Panc1 (cell line): ENCODE measurements around the gene GRID2. TPM values are rescaled to one million over a fixed set of nuclear protein-coding genes. Genes with fewer than 3 reads are reported as not detected.

Experiments used
- ATAC-seq: fragments of 200-7000 bp; cut with Tn5 transposase; 2 replicates; pipeline ENCODE4 v1.9.1; 2020; ENCODE audit warnings: mild to moderate bottlenecking, moderate library complexity
- BruUV-seq: library from RNA; stranded (reverse); fragments of 400-500 nt; replicated peaks from 2 replicates; lab custom pipeline; 2021; lab: Mats Ljungman, UMichigan
- CTCF ChIA-PET: fragments of 300-600 bp; sonication (Branson Sonifier 250); formaldehyde crosslinking; loops from one replicate; lab custom pipeline; 2022; ENCODE audit warnings: antibody characterized with exemption; lab: Charles Lee
- POLR2A ChIA-PET: fragments of 300-600 bp; sonication (Branson Sonifier 250); formaldehyde crosslinking; loops from one replicate; lab custom pipeline; 2022; ENCODE audit warnings: antibody characterized with exemption; lab: Charles Lee
- DNase-seq: peaks from one replicate; pipeline ENCODE4 v3.0.0-alpha.2; 2010; ENCODE audit warnings: low read depth, low spot score
- H3K27ac ChIP-seq: 2 replicates; pipeline ENCODE4 v1.5.1; 2011; ENCODE audit warnings: mild to moderate bottlenecking, low read length, inconsistent platforms
- H3K27me3 ChIP-seq: fragments of 200-500 bp; sonication (Bioruptor generic); 2 replicates; pipeline ENCODE4 v1.6.0; 2014; ENCODE audit warnings: low read length, inconsistent platforms; ENCODE audit not compliant: control insufficient read depth, insufficient read depth
- H3K36me3 ChIP-seq: fragments of 200-500 bp; sonication (Bioruptor generic); 2 replicates; pipeline ENCODE4 v1.5.1; 2014; ENCODE audit warnings: inconsistent platforms, mild to moderate bottlenecking, low read length, moderate library complexity; ENCODE audit not compliant: control insufficient read depth, insufficient read depth
- H3K4me1 ChIP-seq: 2 replicates; pipeline ENCODE4 v1.5.1; 2011; ENCODE audit warnings: inconsistent platforms, mild to moderate bottlenecking, low read length, moderate library complexity; ENCODE audit not compliant: control insufficient read depth, insufficient read depth
- H3K4me3 ChIP-seq, 2 experiments: 2 replicates each; pipeline ENCODE4 v1.5.1; 2011 to 2012; ENCODE audit warnings: low read depth in 2 of 2, low read length in 2 of 2, mild to moderate bottlenecking in 2 of 2, inconsistent platforms in 1 of 2, moderate library complexity in 1 of 2
- H3K9me3 ChIP-seq: fragments of 200-500 bp; sonication (Bioruptor generic); 2 replicates; pipeline ENCODE4 v1.5.1; 2014; ENCODE audit warnings: low read depth, mild to moderate bottlenecking, inconsistent platforms, low read length, moderate library complexity; ENCODE audit not compliant: control insufficient read depth, insufficient read depth
- CTCF ChIP-seq: fragments of 450-650 bp; IDR thresholded peaks from 2 replicates; pipeline ENCODE4 v1.5.1; 2017; ENCODE audit warnings: mild to moderate bottlenecking
- POLR2AphosphoS5 ChIP-seq: IDR thresholded peaks from 2 replicates; pipeline ENCODE4 v1.6.1; 2012; ENCODE audit warnings: mild to moderate bottlenecking, low read depth, low read length, moderate library complexity
- SIN3A ChIP-seq: IDR thresholded peaks from 2 replicates; pipeline ENCODE4 v1.6.1; 2012; ENCODE audit warnings: low read depth, mild to moderate bottlenecking, low read length, moderate library complexity, borderline replicate concordance; ENCODE audit not compliant: insufficient read depth
- TCF7L2 ChIP-seq: IDR thresholded peaks from 2 replicates; pipeline ENCODE4 v1.6.1; 2011; ENCODE audit warnings: mild to moderate bottlenecking, low read depth, low read length, inconsistent platforms
- in situ Hi-C: cut with HindIII; loops from 2 replicates; pipeline ENCODE4 v1.10.0; 2016; ENCODE audit warnings: low sequenced_read_pairs, low pct_unique_long_range_greater_than_20kb
- intact Hi-C: fragments of 100-400 bp; cut with micrococcal nuclease; formaldehyde crosslinking; loops from one replicate; pipeline ENCODE4 v1.10.0; 2022; ENCODE audit not compliant: unreplicated experiment
- total RNA-seq: library from RNA; stranded (reverse); gene quantifications from one replicate; pipeline ENCODE4 v1.2.1, GENCODE V29; 2021; ENCODE audit not compliant: unreplicated experiment
- TF ChIP-seq, protein P1 (sequence below), 2 experiments: IDR thresholded peaks; 2 replicates each; pipeline ENCODE4 v1.6.1; 2011 to 2012; ENCODE audit warnings: low read depth in 2 of 2, control low read depth in 1 of 2, low read length in 1 of 2, mild to moderate bottlenecking in 1 of 2, moderate library complexity in 1 of 2; ENCODE audit not compliant: insufficient read depth in 1 of 2

GRID2 gene
- total RNA-seq, 1 experiment from 2014 or later: 0.08 TPM

DNA sequence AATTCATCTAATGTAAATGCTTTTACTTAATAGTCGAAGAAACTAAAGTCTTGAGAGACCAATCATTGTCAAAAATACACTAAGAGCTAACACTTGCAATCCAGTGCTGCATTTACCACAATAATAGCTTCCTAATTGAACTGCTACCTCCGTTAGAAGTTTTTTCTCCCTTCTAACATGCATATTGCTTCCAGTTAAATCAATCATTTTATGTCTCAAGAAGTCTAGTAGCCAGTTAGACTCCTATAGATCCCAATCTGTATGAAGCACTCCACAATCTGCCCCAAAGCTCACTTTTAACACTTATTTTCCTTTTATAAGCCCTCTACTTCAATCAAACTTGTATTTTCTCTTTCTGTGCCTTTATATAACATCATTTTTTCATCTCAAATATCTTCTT lies 41.4 kb upstream of the GRID2 start:
- Histone ChIP-seq H3K27me3 (no peaks in the 10 kb centered on the region), H3K27ac (no peak overlapping the region), H3K9me3 (no peaks in the 10 kb centered on the region), H3K36me3 (no peaks in the 10 kb centered on the region), H3K4me1 (no peaks in the 10 kb centered on the region), H3K4me3 (no peak overlapping the region)
- in situ Hi-C loops: no loop called here
- BruUV-seq: no TSS peak
- TF ChIP-seq SIN3A: no peak
- no peak for TF ChIP-seq CTCF
- TF ChIP-seq TCF7L2: no peak
- TF ChIP-seq, protein P1, sequence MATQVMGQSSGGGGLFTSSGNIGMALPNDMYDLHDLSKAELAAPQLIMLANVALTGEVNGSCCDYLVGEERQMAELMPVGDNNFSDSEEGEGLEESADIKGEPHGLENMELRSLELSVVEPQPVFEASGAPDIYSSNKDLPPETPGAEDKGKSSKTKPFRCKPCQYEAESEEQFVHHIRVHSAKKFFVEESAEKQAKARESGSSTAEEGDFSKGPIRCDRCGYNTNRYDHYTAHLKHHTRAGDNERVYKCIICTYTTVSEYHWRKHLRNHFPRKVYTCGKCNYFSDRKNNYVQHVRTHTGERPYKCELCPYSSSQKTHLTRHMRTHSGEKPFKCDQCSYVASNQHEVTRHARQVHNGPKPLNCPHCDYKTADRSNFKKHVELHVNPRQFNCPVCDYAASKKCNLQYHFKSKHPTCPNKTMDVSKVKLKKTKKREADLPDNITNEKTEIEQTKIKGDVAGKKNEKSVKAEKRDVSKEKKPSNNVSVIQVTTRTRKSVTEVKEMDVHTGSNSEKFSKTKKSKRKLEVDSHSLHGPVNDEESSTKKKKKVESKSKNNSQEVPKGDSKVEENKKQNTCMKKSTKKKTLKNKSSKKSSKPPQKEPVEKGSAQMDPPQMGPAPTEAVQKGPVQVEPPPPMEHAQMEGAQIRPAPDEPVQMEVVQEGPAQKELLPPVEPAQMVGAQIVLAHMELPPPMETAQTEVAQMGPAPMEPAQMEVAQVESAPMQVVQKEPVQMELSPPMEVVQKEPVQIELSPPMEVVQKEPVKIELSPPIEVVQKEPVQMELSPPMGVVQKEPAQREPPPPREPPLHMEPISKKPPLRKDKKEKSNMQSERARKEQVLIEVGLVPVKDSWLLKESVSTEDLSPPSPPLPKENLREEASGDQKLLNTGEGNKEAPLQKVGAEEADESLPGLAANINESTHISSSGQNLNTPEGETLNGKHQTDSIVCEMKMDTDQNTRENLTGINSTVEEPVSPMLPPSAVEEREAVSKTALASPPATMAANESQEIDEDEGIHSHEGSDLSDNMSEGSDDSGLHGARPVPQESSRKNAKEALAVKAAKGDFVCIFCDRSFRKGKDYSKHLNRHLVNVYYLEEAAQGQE (IDR thresholded peaks at IDR 0.05; ENCODE audit: insufficient read depth in 1 of 2, low read depth in 2 of 2, low read length in 1 of 2): no peak
- no peak for TF ChIP-seq POLR2AphosphoS5
- POLR2A ChIA-PET: no interaction called here
- intact Hi-C loops: no loop called here
- ATAC-seq: no peak
- CTCF ChIA-PET: no interaction called here
- no peak for DNase-seq

DNA sequence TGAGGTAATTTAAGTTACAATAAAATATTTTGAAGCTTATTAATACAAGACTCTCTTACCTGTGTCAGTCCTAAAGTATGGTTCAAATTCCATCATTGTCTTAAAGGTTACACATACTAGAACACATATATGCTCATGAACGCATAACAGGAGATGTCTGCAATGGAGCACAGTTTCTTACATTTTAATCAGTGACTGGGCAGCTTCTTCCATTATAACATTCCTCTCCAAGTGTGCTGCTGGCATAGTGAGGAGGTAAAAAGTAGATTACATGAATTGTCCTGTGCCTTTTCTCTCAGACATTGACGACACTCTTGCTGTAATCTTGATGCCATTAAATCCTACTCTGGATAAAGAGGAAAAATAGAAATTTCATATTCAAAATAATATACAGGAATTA lies 40.8 kb upstream of the GRID2 start:
- Histone ChIP-seq H3K4me3 (no peak overlapping the region), H3K27ac (no peak overlapping the region), H3K4me1 (no peaks in the 10 kb centered on the region), H3K36me3 (no peaks in the 10 kb centered on the region), H3K27me3 (no peaks in the 10 kb centered on the region), H3K9me3 (no peaks in the 10 kb centered on the region)
- no peak for DNase-seq
- no peak for ATAC-seq
- no TSS peak for BruUV-seq
- TF ChIP-seq, protein P1 (IDR thresholded peaks at IDR 0.05; ENCODE audit: insufficient read depth in 1 of 2, low read depth in 2 of 2, low read length in 1 of 2): no peak
- TF ChIP-seq SIN3A (no peak), POLR2AphosphoS5 (no peak), TCF7L2 (no peak), CTCF (no peak)
- in situ Hi-C loops (no loop called here), intact Hi-C loops (no loop called here)
- ChIA-PET POLR2A (no interaction called here), CTCF (no interaction called here)
